Activated naive CD8-positive, alpha-beta T cell treated with anti-CD3 and anti-CD28 coated beads for 36 hours (primary cell): ENCODE results near the gene ALAD. TPM values are rescaled to one million over a fixed set of nuclear protein-coding genes. Genes with fewer than 3 reads are reported as not detected.
"Not testable (repeated sequence)": the region's sequence is repeated elsewhere in the genome, so short reads cannot be mapped to it uniquely, and the experiment has no call there.

Experiments
- DNase-seq: peaks from one replicate; pipeline ENCODE4 v3.0.0; 2021
- H3K27ac Mint-ChIP-seq: one replicate; pipeline ENCODE4 v1.8.0; 2022; ENCODE audit warnings: mild to moderate bottlenecking, moderate library complexity, mixed read lengths
- H3K27me3 Mint-ChIP-seq: one replicate; pipeline ENCODE4 v1.8.0; 2022; ENCODE audit warnings: mild to moderate bottlenecking, mixed read lengths
- H3K36me3 Mint-ChIP-seq: one replicate; pipeline ENCODE4 v1.8.0; 2021; ENCODE audit warnings: mild to moderate bottlenecking, mixed read lengths
- H3K4me1 Mint-ChIP-seq: one replicate; pipeline ENCODE4 v1.8.0; 2021; ENCODE audit warnings: mixed read lengths
- H3K4me3 Mint-ChIP-seq: one replicate; pipeline ENCODE4 v1.8.0; 2022; ENCODE audit warnings: mild to moderate bottlenecking, moderate library complexity, mixed read lengths
- H3K9me3 Mint-ChIP-seq: one replicate; pipeline ENCODE4 v1.8.0; 2022; ENCODE audit warnings: mixed read lengths
- total RNA-seq, 2 experiments: library from RNA; stranded (reverse); gene quantifications; one replicate each; pipeline ENCODE4 v1.2.3, GENCODE V29; 2021

The ALAD gene
- total RNA-seq, 2 experiments from 2014 or later, result 12.9 to 14.9 TPM

- Mint-ChIP-seq H3K27me3 (peaks cover 4% of the 10 kb centered on the region), H3K27ac (peak overlapping the region; percentile 100), H3K36me3 (peaks cover 31% of the 10 kb centered on the region)
Measured at GRCh38 chr9:113409883-113410206, 8.8 kb upstream of the ALAD start.

GRCh38 chr9:113409481-113409880 is 8.4 kb upstream of the ALAD start:
- no peak for DNase-seq
- Mint-ChIP-seq H3K4me3 (peak overlapping the region; percentile 97), H3K36me3 (peaks cover 31% of the 10 kb centered on the region), H3K27me3 (peaks cover 4% of the 10 kb centered on the region), H3K4me1 (peaks cover 26% of the 10 kb centered on the region), H3K27ac (peak overlapping the region; percentile 100), H3K9me3 (no peaks in the 10 kb centered on the region)

More at GRCh38 chr9:113409883-113410206, 8.8 kb upstream of the ALAD start:
- Mint-ChIP-seq H3K4me1 (peaks cover 26% of the 10 kb centered on the region), H3K9me3 (no peaks in the 10 kb centered on the region), H3K4me3 (peak overlapping the region; percentile 97)
- no peak for DNase-seq

- not testable (repeated sequence) for H3K9me3 Mint-ChIP-seq, H3K27me3 Mint-ChIP-seq
- Mint-ChIP-seq H3K4me3 (peak overlapping the region; percentile 97), H3K4me1 (peaks cover 29% of the 10 kb centered on the region), H3K27ac (peak overlapping the region; percentile 73), H3K36me3 (peaks cover 31% of the 10 kb centered on the region)
- DNase-seq, result peak; percentile 48
Measured at GRCh38 chr9:113406873-113407511, 5.9 kb upstream of the ALAD start.

GRCh38 chr9:113406353-113406752 is 5.3 kb upstream of the ALAD start:
- H3K9me3 Mint-ChIP-seq, H3K27me3 Mint-ChIP-seq, DNase-seq, H3K4me3 Mint-ChIP-seq: not testable (repeated sequence)
- H3K4me1 Mint-ChIP-seq, result peaks cover 30% of the 10 kb centered on the region
- peaks cover 31% of the 10 kb centered on the region for H3K36me3 Mint-ChIP-seq
- peak overlapping the region; percentile 72 for H3K27ac Mint-ChIP-seq

- Mint-ChIP-seq H3K27me3 (no peaks in the 10 kb centered on the region), H3K36me3 (peaks cover 15% of the 10 kb centered on the region), H3K4me1 (peaks cover 40% of the 10 kb centered on the region), H3K9me3 (no peaks in the 10 kb centered on the region), H3K4me3 (no peak overlapping the region), H3K27ac (no peak overlapping the region)
- no peak for DNase-seq
Measured at GRCh38 chr9:113403646-113404045, 2.6 kb upstream of the ALAD start.

GRCh38 chr9:113399646-113400200 is 1.4 kb downstream of the ALAD start:
- peak overlapping the region; percentile 17 for H3K27ac Mint-ChIP-seq
- no peaks in the 10 kb centered on the region for H3K9me3 Mint-ChIP-seq

GRCh38 chr9:113398796-113399195 is 2.3 kb downstream of the ALAD start:
- DNase-seq, result no peak
- Mint-ChIP-seq H3K4me1 (peaks cover 24% of the 10 kb centered on the region), H3K27ac (no peak overlapping the region), H3K9me3 (no peaks in the 10 kb centered on the region), H3K27me3 (no peaks in the 10 kb centered on the region), H3K36me3 (no peaks in the 10 kb centered on the region), H3K4me3 (no peak overlapping the region)

More at GRCh38 chr9:113399646-113400200, 1.4 kb downstream of the ALAD start:
- peak overlapping the region; percentile 72 for H3K4me3 Mint-ChIP-seq
- H3K27me3 Mint-ChIP-seq, result no peaks in the 10 kb centered on the region
- DNase-seq, result no peak
- peaks cover 25% of the 10 kb centered on the region for H3K4me1 Mint-ChIP-seq
- H3K36me3 Mint-ChIP-seq, result no peaks in the 10 kb centered on the region

GRCh38 chr9:113397203-113397631 is 3.9 kb downstream of the ALAD start:
- H3K27ac Mint-ChIP-seq, result no peak overlapping the region
- H3K36me3 Mint-ChIP-seq, result no peaks in the 10 kb centered on the region
- H3K9me3 Mint-ChIP-seq, result no peaks in the 10 kb centered on the region
- H3K4me1 Mint-ChIP-seq, result peaks cover 21% of the 10 kb centered on the region
- H3K27me3 Mint-ChIP-seq, result no peaks in the 10 kb centered on the region
- DNase-seq, result no peak
- H3K4me3 Mint-ChIP-seq, result no peak overlapping the region

- Mint-ChIP-seq H3K27me3 (no peaks in the 10 kb centered on the region), H3K27ac (no peak overlapping the region), H3K4me1 (peaks cover 14% of the 10 kb centered on the region), H3K4me3 (no peak overlapping the region), H3K9me3 (no peaks in the 10 kb centered on the region), H3K36me3 (no peaks in the 10 kb centered on the region)
- DNase-seq, result no peak
Measured at GRCh38 chr9:113395000-113395861, 5.9 kb downstream of the ALAD start.

GRCh38 chr9:113393281-113393680 is 7.8 kb downstream of the ALAD start:
- peaks cover 5% of the 10 kb centered on the region for H3K36me3 Mint-ChIP-seq
- H3K4me3 Mint-ChIP-seq, result no peak overlapping the region
- no peak overlapping the region for H3K27ac Mint-ChIP-seq

GRCh38 chr9:113391917-113392316 is 9.2 kb downstream of the ALAD start:
- Mint-ChIP-seq H3K4me3 (no peak overlapping the region), H3K36me3 (peaks cover 7% of the 10 kb centered on the region), H3K4me1 (no peaks in the 10 kb centered on the region), H3K9me3 (no peaks in the 10 kb centered on the region), H3K27ac (no peak overlapping the region), H3K27me3 (no peaks in the 10 kb centered on the region)
- DNase-seq, result no peak

More at GRCh38 chr9:113393281-113393680, 7.8 kb downstream of the ALAD start:
- DNase-seq, result no peak
- no peaks in the 10 kb centered on the region for H3K27me3 Mint-ChIP-seq
- H3K9me3 Mint-ChIP-seq, result no peaks in the 10 kb centered on the region
- H3K4me1 Mint-ChIP-seq, result peaks cover 3% of the 10 kb centered on the region

- no peak overlapping the region for H3K4me3 Mint-ChIP-seq
- no peaks in the 10 kb centered on the region for H3K9me3 Mint-ChIP-seq
- H3K27ac Mint-ChIP-seq, result no peak overlapping the region
- H3K27me3 Mint-ChIP-seq, result no peaks in the 10 kb centered on the region
- no peaks in the 10 kb centered on the region for H3K4me1 Mint-ChIP-seq
- DNase-seq, result no peak
- peaks cover 7% of the 10 kb centered on the region for H3K36me3 Mint-ChIP-seq
Measured at GRCh38 chr9:113390192-113390960, 10.7 kb downstream of the ALAD start.

GRCh38 chr9:113389451-113389850 is 11.6 kb downstream of the ALAD start:
- no peaks in the 10 kb centered on the region for H3K27me3 Mint-ChIP-seq
- no peak overlapping the region for H3K27ac Mint-ChIP-seq
- H3K4me1 Mint-ChIP-seq, result no peaks in the 10 kb centered on the region
- H3K4me3 Mint-ChIP-seq, result no peak overlapping the region
- no peaks in the 10 kb centered on the region for H3K9me3 Mint-ChIP-seq
- DNase-seq, result no peak
- H3K36me3 Mint-ChIP-seq, result peaks cover 7% of the 10 kb centered on the region

- peaks cover 7% of the 10 kb centered on the region for H3K36me3 Mint-ChIP-seq
- no peak overlapping the region for H3K4me3 Mint-ChIP-seq
- H3K27me3 Mint-ChIP-seq, result no peaks in the 10 kb centered on the region
- H3K9me3 Mint-ChIP-seq, result no peaks in the 10 kb centered on the region
- H3K27ac Mint-ChIP-seq, result no peak overlapping the region
- no peak for DNase-seq
- no peaks in the 10 kb centered on the region for H3K4me1 Mint-ChIP-seq
Measured at GRCh38 chr9:113388833-113389232, 12.3 kb downstream of the ALAD start.
